Muscle layer of duodenum (tissue), 2 donors: ENCODE data around the gene ETV6.
A peak's percentile ranks its signal among the peaks of the same experiment; 100 is the strongest.

Experiments used
- H3K27ac ChIP-seq: one replicate; pipeline ENCODE4 v1.7.0; 2013; ENCODE audit warnings: mild to moderate bottlenecking, low read length
- H3K27me3 ChIP-seq: one replicate; pipeline ENCODE4 v1.7.0; 2013; ENCODE audit warnings: low read depth, mild to moderate bottlenecking, control low read depth, low read length
- H3K36me3 ChIP-seq, 2 donors: one replicate each; pipeline ENCODE4 v1.7.0; 2013; ENCODE audit warnings: low read length in 2 of 2, control low read depth in 1 of 2, mild to moderate bottlenecking in 1 of 2; ENCODE audit not compliant: insufficient read depth in 2 of 2, control insufficient read depth in 1 of 2
- H3K4me1 ChIP-seq, 2 donors: one replicate each; pipeline ENCODE4 v1.7.0; 2013; ENCODE audit warnings: low read length in 2 of 2, mild to moderate bottlenecking in 2 of 2, control low read depth in 1 of 2, moderate library complexity in 1 of 2; ENCODE audit not compliant: insufficient read depth in 2 of 2, control insufficient read depth in 1 of 2
- H3K4me3 ChIP-seq, 2 donors: one replicate each; pipeline ENCODE4 v1.7.0; 2013; ENCODE audit warnings: low read length in 2 of 2, low read depth in 1 of 2, mild to moderate bottlenecking in 1 of 2
- H3K9me3 ChIP-seq, 2 donors: one replicate each; pipeline ENCODE4 v1.7.0; 2013; ENCODE audit warnings: low read length in 2 of 2, control low read depth in 1 of 2, mild to moderate bottlenecking in 1 of 2; ENCODE audit not compliant: control insufficient read depth in 1 of 2
- donor health status: healthy.

The ETV6 gene

DNA sequence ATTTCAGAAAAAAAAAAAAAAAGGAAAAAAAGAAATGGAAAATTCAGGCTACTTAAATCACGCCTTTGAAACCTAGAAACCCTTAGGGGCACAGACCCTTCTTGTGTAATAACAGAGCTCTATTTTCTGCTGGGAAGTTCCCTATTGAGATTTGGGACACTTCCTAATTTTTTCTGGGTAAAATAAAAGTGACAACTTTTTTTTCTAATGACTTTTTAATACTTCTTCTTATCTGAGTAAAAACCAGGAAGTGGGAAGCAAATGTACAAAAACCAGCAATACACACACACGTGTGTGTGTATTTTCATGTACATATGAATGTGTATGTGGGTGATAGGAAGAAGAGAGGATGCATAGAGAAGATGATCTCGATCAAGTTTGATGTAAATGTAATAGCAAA is 35.8 kb downstream of the ETV6 start:
- no peak overlapping the region for H3K27ac ChIP-seq
- peaks cover 5 to 49% of the 10 kb centered on the region in 2 donors for H3K4me1 ChIP-seq
- H3K4me3 ChIP-seq: no peak overlapping the region
- no peaks in the 10 kb centered on the region for H3K36me3 ChIP-seq
- H3K9me3 ChIP-seq: no peaks in the 10 kb centered on the region
- no peaks in the 10 kb centered on the region for H3K27me3 ChIP-seq

DNA sequence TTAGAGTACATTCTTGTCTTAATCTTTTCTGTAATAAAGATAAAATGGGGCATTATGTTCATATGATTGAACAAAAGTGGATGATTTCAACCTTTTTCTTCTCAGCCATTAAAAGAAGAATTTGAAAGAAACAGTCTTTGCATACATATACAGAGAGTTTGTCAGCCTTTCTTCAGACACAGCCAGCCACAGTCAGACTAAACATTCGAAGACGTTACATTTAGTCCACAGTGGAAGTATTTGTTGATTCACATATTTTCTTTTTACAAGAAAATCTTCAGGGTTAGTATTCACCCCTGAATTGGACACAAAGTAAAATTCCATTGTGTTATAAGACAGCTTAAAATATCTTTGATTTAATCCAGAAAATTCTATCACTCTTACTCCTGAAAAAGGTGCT is 36.2 kb downstream of the ETV6 start:
- no peaks in the 10 kb centered on the region for H3K36me3 ChIP-seq
- H3K4me1 ChIP-seq: peaks cover 5 to 46% of the 10 kb centered on the region in 2 donors
- no peaks in the 10 kb centered on the region for H3K27me3 ChIP-seq
- H3K9me3 ChIP-seq: no peaks in the 10 kb centered on the region
- no peak overlapping the region for H3K4me3 ChIP-seq
- no peak overlapping the region for H3K27ac ChIP-seq

DNA sequence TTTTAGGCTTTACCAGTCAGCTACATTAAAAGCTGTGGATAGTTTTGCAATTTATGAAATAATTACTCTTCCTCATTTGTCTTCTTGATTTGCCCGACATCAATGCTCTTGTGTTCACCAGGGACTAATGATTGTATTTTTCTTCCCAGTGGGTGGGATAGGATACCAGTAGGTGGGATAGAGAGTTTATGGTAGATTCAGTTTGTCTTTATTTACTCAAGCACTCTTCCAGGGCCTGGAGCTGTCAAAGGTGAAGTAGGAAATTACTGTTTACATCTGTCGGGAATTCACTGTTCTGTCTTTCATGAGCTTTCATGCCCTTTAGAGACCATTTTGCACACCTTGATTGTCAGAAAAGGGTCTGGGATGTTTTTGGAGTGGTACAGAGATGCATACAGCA is 36.6 kb downstream of the ETV6 start:
- H3K4me1 ChIP-seq: peaks cover 5 to 46% of the 10 kb centered on the region in 2 donors
- no peak overlapping the region for H3K4me3 ChIP-seq
- no peak overlapping the region for H3K27ac ChIP-seq

DNA sequence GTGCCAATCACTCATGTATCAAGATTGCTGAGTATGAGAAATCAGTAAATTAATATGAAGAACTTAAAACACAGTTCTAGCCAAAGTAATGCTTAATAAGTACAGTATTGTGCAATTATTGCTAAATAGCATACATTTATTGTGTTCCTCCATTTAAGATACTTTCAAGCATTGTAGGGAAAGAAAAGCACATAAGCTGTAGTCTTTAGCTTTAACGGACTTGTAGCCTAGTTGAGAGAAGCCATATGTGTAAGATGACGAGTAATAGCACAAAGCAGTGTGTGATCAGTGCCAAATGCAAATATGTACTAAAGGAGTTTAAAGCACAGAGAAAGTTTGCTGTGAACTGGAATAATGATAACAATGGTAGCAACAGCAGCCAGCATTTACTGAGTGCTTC is 38.1 kb downstream of the ETV6 start:
- Histone ChIP-seq H3K4me3 (no peak overlapping the region), H3K36me3 (no peaks in the 10 kb centered on the region), H3K9me3 (no peaks in the 10 kb centered on the region), H3K27ac (no peak overlapping the region), H3K4me1 (peaks cover 5 to 46% of the 10 kb centered on the region in 2 donors), H3K27me3 (no peaks in the 10 kb centered on the region)

More for the DNA sequence above, 36.6 kb downstream of the ETV6 start:
- no peaks in the 10 kb centered on the region for H3K27me3 ChIP-seq
- no peaks in the 10 kb centered on the region for H3K36me3 ChIP-seq
- no peaks in the 10 kb centered on the region for H3K9me3 ChIP-seq

DNA sequence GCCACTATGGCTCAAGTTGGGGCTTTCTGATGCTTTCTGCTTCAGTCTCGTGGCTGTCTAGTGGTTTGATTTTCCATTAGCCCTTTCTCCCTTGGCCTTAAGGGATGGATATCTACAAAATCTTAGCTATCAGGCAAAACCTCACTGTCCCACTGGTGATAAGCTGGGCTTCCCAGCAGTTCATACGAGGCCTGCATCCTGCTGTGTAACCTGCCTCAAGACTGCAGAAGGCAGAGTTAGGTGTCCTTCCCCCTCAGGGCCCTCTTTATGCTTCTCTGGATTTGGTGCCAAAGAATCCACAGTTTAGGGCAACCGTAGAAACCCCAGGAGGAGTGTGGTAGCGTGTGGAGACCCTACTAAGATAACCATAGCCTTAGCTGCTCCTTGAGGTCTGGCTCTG is 38.9 kb downstream of the ETV6 start:
- Histone ChIP-seq H3K27me3 (no peaks in the 10 kb centered on the region), H3K4me3 (no peak overlapping the region), H3K27ac (peak overlapping the region; percentile 48), H3K4me1 (peaks cover 5 to 46% of the 10 kb centered on the region in 2 donors), H3K9me3 (no peaks in the 10 kb centered on the region), H3K36me3 (no peaks in the 10 kb centered on the region)

DNA sequence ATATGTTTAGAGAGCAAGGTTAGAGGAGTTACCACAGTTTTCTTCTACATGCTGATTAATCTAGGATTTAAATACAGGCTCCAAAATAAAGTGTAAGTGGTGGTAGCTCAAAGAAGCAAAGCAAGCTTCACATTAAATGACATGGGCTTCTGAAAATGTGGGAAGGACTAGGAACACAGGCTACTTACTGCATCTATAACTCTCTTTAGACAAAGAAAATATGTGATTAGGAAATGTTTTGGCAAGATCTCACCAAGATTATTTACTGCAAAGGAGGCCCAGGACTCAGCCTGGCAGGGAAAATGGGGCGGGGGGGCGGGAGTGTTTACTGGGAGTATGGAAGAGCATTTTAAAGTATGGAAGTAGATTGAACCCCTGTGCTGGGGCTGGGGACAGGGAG is 39.4 kb downstream of the ETV6 start:
- peaks cover 5 to 46% of the 10 kb centered on the region in 2 donors for H3K4me1 ChIP-seq
- H3K27ac ChIP-seq: peak overlapping the region; percentile 48
- no peak overlapping the region for H3K4me3 ChIP-seq
- no peaks in the 10 kb centered on the region for H3K9me3 ChIP-seq
- H3K36me3 ChIP-seq: no peaks in the 10 kb centered on the region
- no peaks in the 10 kb centered on the region for H3K27me3 ChIP-seq

DNA sequence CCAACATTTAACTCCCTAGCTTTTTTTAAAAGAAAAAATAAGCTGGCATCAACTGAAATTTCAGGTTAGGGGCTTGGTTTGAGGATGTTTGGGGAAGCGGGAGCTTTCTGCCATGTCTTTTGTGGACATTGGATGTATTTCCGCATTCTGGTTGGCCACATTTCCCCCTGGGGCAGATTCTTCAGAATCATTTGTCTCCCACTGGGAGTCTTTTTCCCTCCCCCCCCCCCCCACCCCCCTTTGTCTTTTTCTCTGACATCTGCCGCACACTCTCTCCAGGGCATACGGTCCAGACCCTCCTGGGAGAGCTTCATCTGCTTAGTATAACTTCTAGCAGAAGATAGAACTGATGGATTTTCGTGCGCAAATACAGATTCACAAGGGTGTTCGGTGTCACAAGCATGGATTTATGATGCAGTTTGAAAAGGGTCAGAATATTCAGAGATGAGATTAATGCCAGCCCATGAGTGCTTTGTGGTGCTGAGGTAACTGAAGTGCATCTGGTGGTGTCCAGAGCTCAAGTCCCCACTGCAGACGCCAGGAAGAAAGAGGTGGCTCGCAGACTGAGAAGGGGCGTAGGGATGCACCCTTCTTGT is 40.2 kb downstream of the ETV6 start:
- Histone ChIP-seq H3K4me3 (no peak overlapping the region), H3K27me3 (no peaks in the 10 kb centered on the region), H3K4me1 (peaks cover 5 to 46% of the 10 kb centered on the region in 2 donors), H3K9me3 (no peaks in the 10 kb centered on the region), H3K27ac (no peak overlapping the region), H3K36me3 (no peaks in the 10 kb centered on the region)

DNA sequence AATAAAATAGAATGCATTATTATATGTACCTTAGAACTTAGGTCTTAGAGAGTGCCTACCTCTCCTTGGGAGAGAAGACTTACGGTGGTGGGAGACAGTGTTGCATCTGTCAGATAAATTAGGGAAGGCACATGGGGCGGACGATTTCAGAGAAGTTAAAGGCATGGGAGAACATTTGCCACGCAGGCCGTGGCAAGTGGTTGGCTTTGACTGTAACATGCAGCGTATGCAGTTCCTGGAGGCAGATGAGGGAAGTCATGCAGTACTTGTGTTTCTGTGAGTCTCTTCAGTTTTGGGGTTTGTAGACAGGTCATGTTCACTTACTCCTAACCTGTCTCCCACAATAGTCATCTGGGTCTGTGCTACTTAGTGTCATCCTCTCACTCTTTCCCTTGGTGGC is 43.6 kb downstream of the ETV6 start:
- Histone ChIP-seq H3K4me1 (peaks cover 0 to 22% of the 10 kb centered on the region in 2 donors), H3K27me3 (no peaks in the 10 kb centered on the region), H3K27ac (no peak overlapping the region), H3K4me3 (no peak overlapping the region), H3K9me3 (no peaks in the 10 kb centered on the region), H3K36me3 (no peaks in the 10 kb centered on the region)

DNA sequence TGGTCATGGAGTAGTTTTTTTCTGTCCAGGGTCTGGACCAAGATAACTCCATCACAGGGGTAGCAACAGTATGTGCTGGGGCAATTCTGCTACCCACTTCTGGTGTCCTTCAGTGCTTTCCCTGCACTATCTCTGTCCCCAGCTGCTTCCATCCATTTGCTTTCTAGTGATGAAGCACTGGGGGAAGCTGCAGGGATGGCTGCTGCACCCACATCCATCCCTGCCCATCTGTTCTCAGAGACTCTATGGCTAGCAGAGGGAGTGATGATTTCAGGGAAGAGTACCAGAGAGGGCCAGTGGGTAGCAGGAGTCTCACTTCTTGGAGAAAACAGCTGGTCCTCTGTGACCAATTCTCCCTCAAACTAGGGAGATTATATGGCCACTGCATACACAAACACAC is 44.1 kb downstream of the ETV6 start:
- no peak overlapping the region for H3K27ac ChIP-seq
- peaks cover 0 to 17% of the 10 kb centered on the region in 2 donors for H3K4me1 ChIP-seq
- no peaks in the 10 kb centered on the region for H3K36me3 ChIP-seq

DNA sequence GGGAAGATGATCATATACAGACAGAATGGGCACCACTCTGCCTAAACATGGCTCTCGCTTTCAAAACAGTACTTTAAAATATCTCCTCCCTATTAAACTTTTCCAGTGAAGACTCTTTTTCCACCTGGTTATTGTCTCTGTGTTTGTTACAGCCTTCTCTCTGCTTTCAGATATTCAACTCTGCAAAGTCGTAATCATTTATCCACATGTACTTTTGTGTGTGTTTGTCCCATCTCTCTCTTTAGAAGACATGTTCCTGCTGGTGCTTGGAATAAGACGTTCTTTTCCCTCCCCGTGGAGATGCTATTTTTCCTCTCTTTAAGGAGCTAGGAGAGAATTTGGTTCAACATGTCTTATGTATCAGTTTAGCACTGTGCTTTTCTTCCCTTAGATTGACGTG is 45.1 kb downstream of the ETV6 start:
- Histone ChIP-seq H3K27me3 (no peaks in the 10 kb centered on the region), H3K9me3 (no peaks in the 10 kb centered on the region), H3K4me3 (peak overlapping the region in 1 of 2 donors; percentile 10), H3K36me3 (no peaks in the 10 kb centered on the region), H3K27ac (peak overlapping the region; percentile 62), H3K4me1 (peaks cover 0 to 17% of the 10 kb centered on the region in 2 donors)

More for the DNA sequence above, 44.1 kb downstream of the ETV6 start:
- no peak overlapping the region for H3K4me3 ChIP-seq
- H3K27me3 ChIP-seq: no peaks in the 10 kb centered on the region
- no peaks in the 10 kb centered on the region for H3K9me3 ChIP-seq

DNA sequence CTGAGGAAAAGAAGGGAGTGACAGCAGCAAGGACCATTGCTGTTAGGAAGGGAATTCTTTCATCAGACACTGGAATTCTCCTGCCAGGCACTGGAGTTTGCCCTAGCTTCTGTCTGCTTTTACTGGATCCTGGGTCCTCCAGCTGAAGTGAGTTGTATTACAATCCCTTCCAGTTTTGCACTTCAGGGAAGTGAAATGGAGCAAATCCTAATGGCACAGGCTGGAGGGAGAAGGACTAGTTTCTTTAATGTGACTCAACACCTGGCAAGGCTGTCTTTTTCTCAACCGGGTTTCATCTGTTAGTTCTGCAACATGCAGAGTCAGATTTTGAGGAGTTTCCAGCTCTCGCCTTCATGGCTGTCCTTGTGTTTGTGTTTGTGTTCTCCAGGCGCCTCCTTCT is 45.8 kb downstream of the ETV6 start:
- no peaks in the 10 kb centered on the region for H3K27me3 ChIP-seq
- peaks cover 0 to 18% of the 10 kb centered on the region in 2 donors for H3K4me1 ChIP-seq
- H3K4me3 ChIP-seq: peak overlapping the region in 1 of 2 donors; percentile 10
- peak overlapping the region; percentile 62 for H3K27ac ChIP-seq
- no peaks in the 10 kb centered on the region for H3K9me3 ChIP-seq
- H3K36me3 ChIP-seq: no peaks in the 10 kb centered on the region

DNA sequence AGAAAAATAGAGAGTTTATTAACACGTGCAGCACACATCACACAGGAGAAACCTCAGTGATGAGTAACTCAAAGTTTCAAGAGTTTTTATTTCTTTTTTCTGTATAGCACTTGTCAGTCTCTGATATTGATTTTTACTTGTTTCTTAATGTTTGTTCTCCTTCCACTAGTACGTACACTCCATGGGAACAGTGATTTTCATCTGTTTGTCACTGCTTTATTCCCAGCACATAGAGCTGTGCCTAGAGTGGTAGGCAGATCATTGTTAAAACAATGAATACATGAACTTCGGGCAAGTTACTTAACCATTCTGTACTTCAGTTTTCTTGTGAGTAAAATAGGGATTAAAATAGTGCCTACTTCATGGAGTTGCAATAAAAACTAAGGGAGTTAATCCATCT is 46.6 kb downstream of the ETV6 start:
- Histone ChIP-seq H3K27ac (peak overlapping the region; percentile 62), H3K4me3 (no peak overlapping the region), H3K9me3 (no peaks in the 10 kb centered on the region), H3K4me1 (peaks cover 0 to 21% of the 10 kb centered on the region in 2 donors), H3K27me3 (no peaks in the 10 kb centered on the region), H3K36me3 (no peaks in the 10 kb centered on the region)
